Measurements from ENCODE around the gene AOPEP.
"Not testable (repeated sequence)": the region's sequence is repeated elsewhere in the genome, so short reads cannot be mapped to it uniquely, and the experiment has no call there.

Gene AOPEP

DNA sequence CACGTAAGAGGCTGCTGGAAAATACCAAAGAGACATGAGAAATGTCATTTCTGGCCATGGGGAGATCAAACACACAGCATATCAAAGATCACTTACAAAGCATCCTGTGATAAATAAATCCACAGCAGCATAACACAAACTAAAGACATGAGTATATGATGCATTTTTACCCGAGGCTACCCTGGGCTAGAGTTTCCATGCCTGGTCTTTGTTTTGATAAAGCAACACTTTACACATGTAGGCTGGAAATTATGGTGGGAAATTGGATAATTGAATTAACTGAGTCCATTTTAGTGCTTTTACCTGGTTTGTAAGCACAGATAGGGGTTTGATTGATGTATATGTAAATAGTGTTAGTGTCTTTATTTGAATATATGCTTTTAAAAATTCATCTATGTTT lies 288.4 kb downstream of the AOPEP start:
- H3K27ac ChIP-seq (ENCODE audit: insufficient read depth in 1 of 2, low read depth in 1 of 2, low read length in 2 of 2, poor library complexity in 1 of 2, severe bottlenecking in 2 of 2), result no peak overlapping the region
- POLR2A ChIA-PET, result no interaction called here
- WGBS (ENCODE audit: insufficient coverage), result no CpG with 5 or more reads among the region's 2 CpGs

DNA sequence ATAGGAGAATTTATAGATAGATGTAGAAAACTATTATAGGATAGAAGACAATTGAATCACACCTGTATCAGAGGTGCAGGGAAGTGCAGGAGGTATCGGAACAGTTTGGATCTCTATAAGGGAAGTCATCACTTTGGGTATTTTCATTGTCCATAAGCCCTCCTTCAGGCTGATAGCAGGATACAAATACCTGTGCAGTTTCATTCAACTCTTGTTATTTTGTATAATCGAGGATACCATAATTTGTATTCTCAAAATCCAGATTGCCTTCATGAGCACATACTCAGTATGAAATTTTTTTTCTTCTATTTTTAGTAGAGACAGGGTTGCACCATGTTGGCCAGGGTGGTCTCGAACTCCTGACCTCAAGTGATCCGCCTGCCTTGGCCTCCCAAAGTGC lies 289.1 kb downstream of the AOPEP start:
- POLR2A ChIA-PET, result interaction anchor here (0.6 kb wide), 1 partner anchor 51 kb away, joined by 4 read pairs; no protein-coding TSS in a partner anchor
- peaks cover 0 to 27% (median 10%) of the 10 kb centered on the region in 4 experiments for H3K4me1 ChIP-seq (ENCODE audit: control extremely low read depth in 1 of 4, control insufficient read depth in 4 of 4, insufficient read depth in 4 of 4, low read length in 3 of 4)
- DNase-seq, result no peak
- CTCF ChIA-PET, result no interaction called here
- peaks cover 0 to 16% (median 2%) of the 10 kb centered on the region in 4 experiments for H3K36me3 ChIP-seq (ENCODE audit: control insufficient read depth in 4 of 4, insufficient read depth in 4 of 4, low read length in 3 of 4)
- H3K27me3 ChIP-seq (replicated peaks in 2 of 5; ENCODE audit: control insufficient read depth in 4 of 5, insufficient read depth in 5 of 5, low read length in 4 of 5), result no peaks in the 10 kb centered on the region
- no peak overlapping the region for H3K4me3 ChIP-seq (ENCODE audit: control insufficient read depth in 1 of 7, extremely low read depth in 1 of 7, insufficient read depth in 4 of 7, low read depth in 2 of 7, low read length in 6 of 7)
- H3K27ac ChIP-seq (ENCODE audit: insufficient read depth in 1 of 2, low read depth in 1 of 2, low read length in 2 of 2, poor library complexity in 1 of 2, severe bottlenecking in 2 of 2), result no peak overlapping the region
- WGBS (ENCODE audit: insufficient coverage), result 92% methylated on average over 2 of the region's 4 CpGs
- H3K9me3 ChIP-seq (ENCODE audit: control extremely low read depth in 1 of 5, control insufficient read depth in 4 of 5, insufficient read depth in 2 of 5, low read depth in 1 of 5, low read length in 4 of 5), result no peaks in the 10 kb centered on the region

More for the DNA sequence above, 288.4 kb downstream of the AOPEP start:
- Histone ChIP-seq H3K27me3 (replicated peaks in 2 of 5; ENCODE audit: control insufficient read depth in 4 of 5, insufficient read depth in 5 of 5, low read length in 4 of 5) (no peaks in the 10 kb centered on the region), H3K36me3 (ENCODE audit: control insufficient read depth in 4 of 4, insufficient read depth in 4 of 4, low read length in 3 of 4) (peaks cover 0 to 13% (median under 1%) of the 10 kb centered on the region in 4 experiments), H3K9me3 (ENCODE audit: control extremely low read depth in 1 of 5, control insufficient read depth in 4 of 5, insufficient read depth in 2 of 5, low read depth in 1 of 5, low read length in 4 of 5) (no peaks in the 10 kb centered on the region), H3K4me1 (ENCODE audit: control extremely low read depth in 1 of 4, control insufficient read depth in 4 of 4, insufficient read depth in 4 of 4, low read length in 3 of 4) (peaks cover 0 to 25% (median 10%) of the 10 kb centered on the region in 4 experiments), H3K4me3 (ENCODE audit: control insufficient read depth in 1 of 7, extremely low read depth in 1 of 7, insufficient read depth in 4 of 7, low read depth in 2 of 7, low read length in 6 of 7) (no peak overlapping the region)
- CTCF ChIA-PET, result no interaction called here
- no peak for DNase-seq

DNA sequence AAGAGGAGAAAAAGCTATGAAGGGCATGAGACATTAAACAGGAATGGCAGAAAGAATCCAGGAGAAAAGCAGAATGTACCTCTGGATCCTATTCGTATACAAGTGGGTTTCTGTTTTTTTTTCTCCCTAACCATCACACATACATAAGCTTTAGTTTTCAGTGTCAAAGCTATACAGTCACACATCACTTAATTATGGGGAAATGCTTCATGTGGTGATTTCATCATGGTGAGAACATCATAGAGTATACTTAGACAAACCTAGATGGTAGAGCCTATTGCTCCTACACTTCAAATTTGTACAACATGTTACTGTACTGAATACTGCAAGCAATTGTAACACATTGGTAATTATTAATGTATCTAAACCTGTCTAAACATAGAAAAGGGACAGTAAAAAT lies 290.6 kb downstream of the AOPEP start:
- Histone ChIP-seq H3K27me3 (replicated peaks in 2 of 5; ENCODE audit: control insufficient read depth in 4 of 5, insufficient read depth in 5 of 5, low read length in 4 of 5) (no peaks in the 10 kb centered on the region), H3K4me1 (ENCODE audit: control extremely low read depth in 1 of 4, control insufficient read depth in 4 of 4, insufficient read depth in 4 of 4, low read length in 3 of 4) (peaks cover 0 to 27% (median 10%) of the 10 kb centered on the region in 4 experiments), H3K9me3 (ENCODE audit: control extremely low read depth in 1 of 5, control insufficient read depth in 4 of 5, insufficient read depth in 2 of 5, low read depth in 1 of 5, low read length in 4 of 5) (no peaks in the 10 kb centered on the region), H3K27ac (ENCODE audit: insufficient read depth in 1 of 2, low read depth in 1 of 2, low read length in 2 of 2, poor library complexity in 1 of 2, severe bottlenecking in 2 of 2) (no peak overlapping the region), H3K4me3 (ENCODE audit: control insufficient read depth in 1 of 7, extremely low read depth in 1 of 7, insufficient read depth in 4 of 7, low read depth in 2 of 7, low read length in 6 of 7) (no peak overlapping the region), H3K36me3 (ENCODE audit: control insufficient read depth in 4 of 4, insufficient read depth in 4 of 4, low read length in 3 of 4) (peaks cover 0 to 19% (median 4%) of the 10 kb centered on the region in 4 experiments)
- WGBS (ENCODE audit: insufficient coverage), result no CpG with 5 or more reads among the region's 1 CpG
- no peak for DNase-seq
- POLR2A ChIA-PET, result no interaction called here
- CTCF ChIA-PET, result no interaction called here

- CTCF ChIA-PET, result no interaction called here
Observed at GRCh38 chr9:95017661-95018060, 291.2 kb downstream of the AOPEP start.

DNA sequence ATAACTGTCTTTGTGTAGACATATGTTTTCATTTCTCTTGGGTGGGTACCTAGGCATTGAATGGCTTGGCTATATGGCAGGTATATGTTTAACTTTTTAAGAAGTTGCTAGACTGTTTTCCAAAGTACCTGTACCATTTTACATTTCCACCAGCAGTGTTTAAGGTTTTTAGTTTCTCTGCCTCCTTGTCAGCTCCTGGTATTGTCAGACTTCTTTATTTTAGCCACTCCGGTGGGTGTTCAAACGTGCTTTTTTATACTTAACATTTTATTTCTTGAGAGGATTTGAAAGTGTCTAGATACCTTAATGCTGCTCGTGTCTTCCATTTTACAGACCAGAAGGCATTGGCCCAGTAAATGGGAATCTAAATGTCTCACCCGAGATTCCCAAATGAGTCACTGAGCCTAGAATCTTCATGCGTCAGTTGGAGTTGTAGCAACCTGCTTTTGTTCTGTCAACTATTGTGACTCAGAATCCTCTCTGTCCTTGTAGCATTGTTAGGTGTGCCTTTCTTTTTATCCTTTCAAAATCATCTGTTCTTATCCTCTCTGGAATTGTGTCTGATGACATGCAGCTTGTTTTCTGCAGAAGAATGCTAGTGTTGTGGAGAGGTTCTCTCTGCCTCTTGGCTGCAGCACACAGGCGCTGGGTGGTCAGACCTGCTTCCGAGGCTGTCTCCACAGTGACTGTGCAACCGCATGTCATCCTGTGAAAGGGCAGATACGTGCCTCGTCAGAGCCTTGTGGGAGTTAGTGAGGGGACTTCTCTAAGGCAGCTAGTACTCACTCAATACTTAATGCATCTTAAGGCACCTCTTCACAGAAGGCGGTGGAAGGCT lies 291.8 kb downstream of the AOPEP start:
- no peaks in the 10 kb centered on the region for H3K27me3 ChIP-seq (replicated peaks in 2 of 5; ENCODE audit: control insufficient read depth in 4 of 5, insufficient read depth in 5 of 5, low read length in 4 of 5)
- peak overlapping the region in 1 of 7 experiments; percentile 45 for H3K4me3 ChIP-seq (ENCODE audit: control insufficient read depth in 1 of 7, extremely low read depth in 1 of 7, insufficient read depth in 4 of 7, low read depth in 2 of 7, low read length in 6 of 7)
- H3K4me1 ChIP-seq (ENCODE audit: control extremely low read depth in 1 of 4, control insufficient read depth in 4 of 4, insufficient read depth in 4 of 4, low read length in 3 of 4), result peaks cover 0 to 27% (median 10%) of the 10 kb centered on the region in 4 experiments
- CTCF ChIA-PET, result interaction anchor here (1.0 to 5.0 kb wide), 3 partner anchors 11 to 29 kb away, joined by 3 to 20 read pairs (median 4); no protein-coding TSS in a partner anchor
- peak overlapping the region; percentile 5 to 29 for H3K27ac ChIP-seq (ENCODE audit: insufficient read depth in 1 of 2, low read depth in 1 of 2, low read length in 2 of 2, poor library complexity in 1 of 2, severe bottlenecking in 2 of 2)
- no peaks in the 10 kb centered on the region for H3K9me3 ChIP-seq (ENCODE audit: control extremely low read depth in 1 of 5, control insufficient read depth in 4 of 5, insufficient read depth in 2 of 5, low read depth in 1 of 5, low read length in 4 of 5)
- POLR2A ChIA-PET, result interaction anchor here (0.5 kb wide), 1 partner anchor 1824 kb away, joined by 5 read pairs; no protein-coding TSS in a partner anchor
- DNase-seq, result peak; percentile 84 to 97 (median 94)
- peaks cover 0 to 19% (median 4%) of the 10 kb centered on the region in 4 experiments for H3K36me3 ChIP-seq (ENCODE audit: control insufficient read depth in 4 of 4, insufficient read depth in 4 of 4, low read length in 3 of 4)
- 38% methylated on average over 9 of the region's 11 CpGs for WGBS (ENCODE audit: insufficient coverage)

More at GRCh38 chr9:95017661-95018060, 291.2 kb downstream of the AOPEP start:
- no CpG with 5 or more reads among the region's 2 CpGs for WGBS (ENCODE audit: insufficient coverage)
- peak overlapping the region in 1 of 2 experiments; percentile 29 for H3K27ac ChIP-seq (ENCODE audit: insufficient read depth in 1 of 2, low read depth in 1 of 2, low read length in 2 of 2, poor library complexity in 1 of 2, severe bottlenecking in 2 of 2)
- POLR2A ChIA-PET, result no interaction called here
- peaks cover 0 to 19% (median 4%) of the 10 kb centered on the region in 4 experiments for H3K36me3 ChIP-seq (ENCODE audit: control insufficient read depth in 4 of 4, insufficient read depth in 4 of 4, low read length in 3 of 4)
- H3K9me3 ChIP-seq (ENCODE audit: control extremely low read depth in 1 of 5, control insufficient read depth in 4 of 5, insufficient read depth in 2 of 5, low read depth in 1 of 5, low read length in 4 of 5), result no peaks in the 10 kb centered on the region
- no peaks in the 10 kb centered on the region for H3K27me3 ChIP-seq (replicated peaks in 2 of 5; ENCODE audit: control insufficient read depth in 4 of 5, insufficient read depth in 5 of 5, low read length in 4 of 5)
- DNase-seq, result no peak
- peaks cover 0 to 27% (median 10%) of the 10 kb centered on the region in 4 experiments for H3K4me1 ChIP-seq (ENCODE audit: control extremely low read depth in 1 of 4, control insufficient read depth in 4 of 4, insufficient read depth in 4 of 4, low read length in 3 of 4)
- H3K4me3 ChIP-seq (ENCODE audit: control insufficient read depth in 1 of 7, extremely low read depth in 1 of 7, insufficient read depth in 4 of 7, low read depth in 2 of 7, low read length in 6 of 7), result no peak overlapping the region

DNA sequence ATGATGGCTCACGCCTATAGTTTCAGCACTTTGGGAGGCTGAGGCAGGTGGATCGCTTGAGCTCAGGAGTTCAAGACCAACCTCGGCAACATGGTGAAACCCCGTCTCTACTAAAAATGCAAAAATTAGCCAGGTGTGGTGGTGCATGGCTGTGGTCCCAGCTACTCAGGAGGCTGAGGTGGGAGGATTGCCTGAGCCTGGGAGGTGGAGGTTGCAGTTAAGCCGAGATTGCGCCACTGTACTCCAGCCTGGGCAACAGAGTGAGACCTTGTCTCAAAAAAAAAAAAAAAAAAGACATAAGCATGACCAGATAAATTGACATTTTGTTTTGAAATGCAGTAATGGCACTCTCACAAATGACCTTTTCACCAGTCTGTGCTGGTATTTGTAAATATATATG lies 294.1 kb downstream of the AOPEP start:
- Histone ChIP-seq H3K4me1 (ENCODE audit: control extremely low read depth in 1 of 4, control insufficient read depth in 4 of 4, insufficient read depth in 4 of 4, low read length in 3 of 4) (peaks cover 0 to 34% (median 10%) of the 10 kb centered on the region in 4 experiments), H3K36me3 (ENCODE audit: control insufficient read depth in 4 of 4, insufficient read depth in 4 of 4, low read length in 3 of 4) (peaks cover 0 to 17% (median 4%) of the 10 kb centered on the region in 4 experiments)
- POLR2A ChIA-PET; H3K9me3 ChIP-seq (ENCODE audit: control extremely low read depth in 1 of 5, control insufficient read depth in 4 of 5, insufficient read depth in 2 of 5, low read depth in 1 of 5, low read length in 4 of 5); H3K4me3 ChIP-seq (ENCODE audit: control insufficient read depth in 1 of 7, extremely low read depth in 1 of 7, insufficient read depth in 4 of 7, low read depth in 2 of 7, low read length in 6 of 7); DNase-seq; H3K27me3 ChIP-seq (replicated peaks in 2 of 5; ENCODE audit: control insufficient read depth in 4 of 5, insufficient read depth in 5 of 5, low read length in 4 of 5); H3K27ac ChIP-seq (ENCODE audit: insufficient read depth in 1 of 2, low read depth in 1 of 2, low read length in 2 of 2, poor library complexity in 1 of 2, severe bottlenecking in 2 of 2): not testable (repeated sequence)
- WGBS (ENCODE audit: insufficient coverage), result 97% methylated on average over 4 of the region's 6 CpGs
- CTCF ChIA-PET, result interaction anchor here (1.1 to 5.0 kb wide), 2 partner anchors 11 to 238 kb away, joined by 3 to 20 read pairs; no protein-coding TSS in a partner anchor
